ENCODE results near the gene ERMP1. TPM values are rescaled to one million over a fixed set of nuclear protein-coding genes. Genes with fewer than 3 reads are reported as not detected.

ERMP1 gene
- total and polyA plus RNA-seq, 2 donors from 2014 or later = 34.4 to 89.6 TPM

DNA sequence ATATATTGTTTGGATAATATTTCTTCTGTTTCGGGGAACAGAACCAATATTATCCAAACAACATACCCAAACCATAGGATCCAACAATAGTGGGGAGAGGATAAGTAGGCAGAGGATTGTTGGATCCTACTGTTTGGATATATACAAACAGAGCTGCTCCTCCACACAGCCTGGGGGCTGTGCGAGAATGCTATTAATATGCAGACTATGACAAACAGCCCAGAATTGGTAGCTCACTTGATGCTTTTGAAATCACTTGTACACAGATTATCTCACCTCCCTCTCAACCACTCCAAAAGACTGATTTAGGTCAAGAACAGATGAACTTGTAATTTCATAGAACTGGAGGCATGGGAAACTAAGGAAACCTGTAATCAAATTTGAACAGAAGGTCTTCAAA lies 33.4 kb upstream of the ERMP1 start:
- Histone ChIP-seq H3K27me3 (ENCODE audit: control insufficient read depth, insufficient read depth, low read length) (no peaks in the 10 kb centered on the region), H3K4me3 (ENCODE audit: low read length in 3 of 3) (no peak overlapping the region), H3K9ac (ENCODE audit: low read length in 3 of 3) (no peak overlapping the region), H3K4me1 (ENCODE audit: control insufficient read depth in 2 of 3, insufficient read depth in 2 of 3, low read depth in 1 of 3, low read length in 3 of 3) (peaks cover 0 to 11% (median 6%) of the 10 kb centered on the region in 3 donors), H3K36me3 (ENCODE audit: control insufficient read depth in 2 of 3, insufficient read depth in 3 of 3, low read length in 3 of 3) (no peaks in the 10 kb centered on the region), H3K27ac (ENCODE audit: low read depth in 2 of 2, low read length in 2 of 2) (no peak overlapping the region), H3K9me3 (ENCODE audit: control insufficient read depth in 2 of 3, insufficient read depth in 1 of 3, low read length in 3 of 3) (no peaks in the 10 kb centered on the region)
- FAIRE-seq (no peak), DNase-seq (no peak)
- TF ChIP-seq, protein P1, sequence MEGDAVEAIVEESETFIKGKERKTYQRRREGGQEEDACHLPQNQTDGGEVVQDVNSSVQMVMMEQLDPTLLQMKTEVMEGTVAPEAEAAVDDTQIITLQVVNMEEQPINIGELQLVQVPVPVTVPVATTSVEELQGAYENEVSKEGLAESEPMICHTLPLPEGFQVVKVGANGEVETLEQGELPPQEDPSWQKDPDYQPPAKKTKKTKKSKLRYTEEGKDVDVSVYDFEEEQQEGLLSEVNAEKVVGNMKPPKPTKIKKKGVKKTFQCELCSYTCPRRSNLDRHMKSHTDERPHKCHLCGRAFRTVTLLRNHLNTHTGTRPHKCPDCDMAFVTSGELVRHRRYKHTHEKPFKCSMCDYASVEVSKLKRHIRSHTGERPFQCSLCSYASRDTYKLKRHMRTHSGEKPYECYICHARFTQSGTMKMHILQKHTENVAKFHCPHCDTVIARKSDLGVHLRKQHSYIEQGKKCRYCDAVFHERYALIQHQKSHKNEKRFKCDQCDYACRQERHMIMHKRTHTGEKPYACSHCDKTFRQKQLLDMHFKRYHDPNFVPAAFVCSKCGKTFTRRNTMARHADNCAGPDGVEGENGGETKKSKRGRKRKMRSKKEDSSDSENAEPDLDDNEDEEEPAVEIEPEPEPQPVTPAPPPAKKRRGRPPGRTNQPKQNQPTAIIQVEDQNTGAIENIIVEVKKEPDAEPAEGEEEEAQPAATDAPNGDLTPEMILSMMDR (IDR thresholded peaks at IDR 0.05; ENCODE audit: borderline replicate concordance, extremely low read depth, insufficient read depth) = no peak
- intact Hi-C loops (cut with DNase I) = no loop called here

DNA sequence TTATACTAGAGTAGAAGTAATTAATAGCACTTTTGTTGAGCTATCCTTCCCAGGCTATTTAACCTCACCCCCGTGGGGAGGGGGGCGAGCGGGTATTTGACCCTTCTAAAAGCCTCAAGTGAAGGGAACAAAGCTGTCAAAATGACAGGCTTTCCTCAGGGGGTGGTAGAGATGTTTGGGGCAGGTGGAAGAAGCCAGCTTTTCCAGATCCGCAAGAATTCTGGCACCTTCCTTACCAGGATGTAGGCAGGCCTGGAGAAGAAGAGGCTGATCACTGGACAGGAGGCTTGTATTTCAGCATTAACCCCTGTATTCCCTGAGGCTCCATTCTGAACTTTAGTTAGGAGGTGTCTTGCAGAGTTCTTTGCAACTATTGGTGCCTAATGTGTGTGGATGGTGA lies 31.5 kb upstream of the ERMP1 start:
- TF ChIP-seq, protein P1 (IDR thresholded peaks at IDR 0.05; ENCODE audit: borderline replicate concordance, extremely low read depth, insufficient read depth) = no peak

DNA sequence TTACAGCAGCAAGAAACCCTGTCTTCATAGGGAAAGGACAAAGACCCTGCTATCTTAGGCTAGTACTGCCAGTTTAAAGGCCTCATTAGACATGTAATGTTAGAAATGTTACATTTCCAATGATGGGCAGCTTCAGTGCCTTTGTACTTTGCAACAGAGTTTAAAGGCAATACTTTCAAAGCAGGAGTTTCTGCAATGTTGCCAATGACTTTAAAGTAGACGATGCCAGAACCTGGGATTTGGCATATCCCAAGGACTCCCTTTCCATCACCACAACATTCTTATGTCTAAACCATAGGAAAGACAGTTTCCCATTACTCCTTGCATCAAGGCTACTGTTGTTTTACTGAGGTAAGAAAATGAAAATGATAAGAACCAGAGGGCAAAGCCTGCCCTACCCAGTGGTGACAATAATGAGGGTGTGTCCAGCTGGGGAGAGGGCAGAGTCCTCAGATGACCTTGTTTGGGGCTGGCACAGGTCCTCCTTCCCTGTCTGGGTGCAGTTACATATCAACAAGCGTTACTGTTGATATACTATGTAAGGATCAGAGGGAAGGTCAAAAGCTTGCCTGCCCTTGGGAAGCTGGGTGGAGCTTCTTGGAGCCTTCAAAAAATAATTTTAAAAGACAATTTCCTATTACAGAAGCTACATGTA lies 30.3 kb upstream of the ERMP1 start:
- Histone ChIP-seq H3K9ac (ENCODE audit: low read length in 3 of 3) (no peak overlapping the region), H3K4me1 (ENCODE audit: control insufficient read depth in 2 of 3, insufficient read depth in 2 of 3, low read depth in 1 of 3, low read length in 3 of 3) (peaks cover 0 to 6% (median 4%) of the 10 kb centered on the region in 3 donors), H3K27me3 (ENCODE audit: control insufficient read depth, insufficient read depth, low read length) (no peaks in the 10 kb centered on the region), H3K9me3 (ENCODE audit: control insufficient read depth in 2 of 3, insufficient read depth in 1 of 3, low read length in 3 of 3) (no peaks in the 10 kb centered on the region), H3K4me3 (ENCODE audit: low read length in 3 of 3) (no peak overlapping the region), H3K36me3 (ENCODE audit: control insufficient read depth in 2 of 3, insufficient read depth in 3 of 3, low read length in 3 of 3) (no peaks in the 10 kb centered on the region), H3K27ac (ENCODE audit: low read depth in 2 of 2, low read length in 2 of 2) (no peak overlapping the region)
- FAIRE-seq (no peak), DNase-seq (no peak)
- TF ChIP-seq, protein P1 (IDR thresholded peaks at IDR 0.05; ENCODE audit: borderline replicate concordance, extremely low read depth, insufficient read depth) = no peak
- intact Hi-C loops (cut with DNase I) = no loop called here

More for the DNA sequence above, 31.5 kb upstream of the ERMP1 start:
- FAIRE-seq = no peak
- Histone ChIP-seq H3K4me1 (ENCODE audit: control insufficient read depth in 2 of 3, insufficient read depth in 2 of 3, low read depth in 1 of 3, low read length in 3 of 3) (peaks cover 0 to 6% (median 4%) of the 10 kb centered on the region in 3 donors), H3K27ac (ENCODE audit: low read depth in 2 of 2, low read length in 2 of 2) (no peak overlapping the region), H3K4me3 (ENCODE audit: low read length in 3 of 3) (no peak overlapping the region), H3K9ac (ENCODE audit: low read length in 3 of 3) (no peak overlapping the region), H3K36me3 (ENCODE audit: control insufficient read depth in 2 of 3, insufficient read depth in 3 of 3, low read length in 3 of 3) (no peaks in the 10 kb centered on the region), H3K27me3 (ENCODE audit: control insufficient read depth, insufficient read depth, low read length) (no peaks in the 10 kb centered on the region), H3K9me3 (ENCODE audit: control insufficient read depth in 2 of 3, insufficient read depth in 1 of 3, low read length in 3 of 3) (no peaks in the 10 kb centered on the region)
- intact Hi-C loops (cut with DNase I) = no loop called here
- peak in 1 of 5 donors; percentile 36 for DNase-seq

Measured in kidney (tissue), 14 donors.